ENCODE results near the gene CAMTA1.
"Not testable (repeated sequence)": the region's sequence is repeated elsewhere in the genome, so short reads cannot be mapped to it uniquely, and the experiment has no call there.

Gene CAMTA1

GRCh38 chr1:7109901-7110300, 324.6 kb downstream of the CAMTA1 start:
- DNase-seq (ENCODE audit: low read depth): no peak

DNA sequence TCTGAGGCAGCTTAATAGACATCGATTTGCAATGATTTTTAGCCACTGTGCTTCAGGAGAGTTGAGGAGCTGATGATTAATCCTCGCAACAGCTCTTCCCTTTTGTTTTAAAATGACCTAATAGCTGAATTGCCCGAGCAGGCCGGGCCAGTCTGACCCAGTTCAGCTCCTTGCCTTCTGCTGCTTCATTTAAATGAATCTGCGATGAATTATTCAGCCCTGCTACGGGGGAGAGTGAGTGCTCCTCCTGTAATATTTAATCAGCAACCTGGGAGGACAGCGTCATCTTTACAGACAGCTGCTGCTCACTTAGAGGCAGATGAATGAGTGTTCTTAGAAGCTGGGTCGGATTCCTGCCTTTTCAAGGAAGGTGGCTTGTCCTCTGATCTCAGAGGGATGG, 325.1 kb downstream of the CAMTA1 start:
- no peak for DNase-seq (ENCODE audit: low read depth)

- DNase-seq (ENCODE audit: low read depth): no peak
Observed at GRCh38 chr1:7111853-7112252, 326.6 kb downstream of the CAMTA1 start.

GRCh38 chr1:7113136-7113535, 327.9 kb downstream of the CAMTA1 start:
- DNase-seq (ENCODE audit: low read depth): no peak

DNA sequence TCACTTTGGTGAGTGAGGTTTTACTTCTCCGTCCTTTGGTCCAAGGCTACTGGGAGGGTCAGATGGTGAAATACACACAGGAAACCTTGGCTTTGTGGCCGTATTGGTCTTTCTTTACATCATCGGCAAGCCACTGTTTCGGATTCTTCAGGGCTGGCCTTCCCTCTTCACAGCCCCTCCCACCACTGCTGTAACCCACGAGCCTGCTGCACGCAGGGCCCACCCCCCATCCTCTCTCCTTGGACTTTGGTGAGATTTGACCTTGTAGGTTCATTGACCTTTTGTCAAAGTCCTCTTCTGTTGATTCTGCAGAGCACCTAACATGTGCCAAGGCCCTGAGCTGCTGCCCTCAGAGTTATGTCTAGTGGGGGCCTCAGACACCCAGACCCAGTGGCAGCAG, 328.6 kb downstream of the CAMTA1 start:
- DNase-seq (ENCODE audit: low read depth): no peak

DNA sequence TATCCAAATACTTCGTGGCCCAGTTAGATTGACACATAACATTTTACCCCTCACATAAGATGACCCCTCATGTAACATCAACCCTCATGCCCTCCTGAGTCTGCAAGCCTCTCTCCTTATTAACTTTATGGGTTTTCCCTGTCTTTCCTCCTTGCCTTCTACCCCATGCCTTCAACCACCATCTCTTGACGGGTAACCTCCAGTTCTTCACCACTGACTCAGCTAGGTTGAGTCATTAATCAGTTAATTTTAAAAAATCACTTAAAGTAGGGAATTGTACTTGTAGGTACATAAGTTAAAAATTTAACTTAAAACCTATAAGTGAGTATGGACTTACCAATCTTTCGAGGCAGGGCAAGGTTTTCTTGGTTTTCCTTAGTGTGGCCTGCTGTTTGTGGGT, 330.7 kb downstream of the CAMTA1 start:
- DNase-seq (ENCODE audit: low read depth): no peak

- peak; percentile 83 for DNase-seq (ENCODE audit: low read depth)
Observed at GRCh38 chr1:7117399-7118281, 332.4 kb downstream of the CAMTA1 start.

DNA sequence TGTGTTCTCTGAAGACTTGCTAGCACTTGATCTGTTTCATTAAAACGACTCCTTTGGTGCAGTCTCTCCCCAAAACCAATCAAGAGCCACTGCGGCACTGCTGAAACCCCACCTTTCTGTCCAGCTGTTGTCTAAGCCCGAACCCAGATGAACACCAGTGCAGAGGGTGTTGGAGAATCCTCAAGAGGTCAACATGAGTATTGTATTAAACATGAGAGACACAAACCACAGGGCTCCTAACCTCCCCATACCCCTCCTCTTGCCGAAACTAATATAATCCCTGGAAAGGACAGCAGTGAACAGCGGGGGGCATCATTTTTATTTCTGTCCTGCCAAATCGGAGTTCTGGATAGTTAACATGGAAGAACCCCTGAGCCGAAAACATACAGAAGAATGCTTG, 333.9 kb downstream of the CAMTA1 start:
- DNase-seq (ENCODE audit: low read depth): no peak

DNA sequence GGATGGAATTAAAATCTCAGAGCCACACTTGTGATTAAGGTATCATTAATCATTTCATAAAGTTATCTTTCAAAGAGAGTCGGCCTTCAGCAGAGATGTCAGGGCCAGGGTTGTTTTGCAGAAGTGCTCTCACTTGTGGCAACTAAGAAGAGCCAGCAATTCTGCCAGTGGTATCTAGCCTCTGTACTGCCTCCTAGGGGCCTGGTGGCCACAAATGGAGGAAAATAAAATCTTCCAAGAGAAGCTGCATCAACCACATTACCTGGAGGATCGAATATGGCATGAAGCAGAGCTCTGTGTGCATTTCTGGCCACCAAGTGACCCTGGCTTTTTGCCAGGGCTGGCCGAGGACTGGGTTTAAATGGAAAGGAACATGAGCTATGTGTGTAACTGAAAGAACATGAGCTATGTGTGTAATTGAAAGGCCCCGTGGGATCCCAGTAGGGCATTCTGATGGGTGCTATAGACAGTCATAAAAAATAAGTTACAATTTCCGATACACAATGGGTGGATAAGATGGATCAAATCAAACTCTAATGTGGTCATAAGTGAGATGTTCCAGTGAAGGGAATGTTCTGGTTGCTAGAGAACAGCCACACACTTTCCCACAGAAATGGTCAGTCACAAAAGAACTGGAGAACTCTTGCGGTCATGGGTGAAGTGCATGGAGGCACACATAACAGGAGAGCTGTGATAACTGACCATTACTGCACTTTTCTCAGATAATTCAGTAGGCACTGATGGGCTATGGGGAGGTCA, 335.8 kb downstream of the CAMTA1 start:
- no peak for DNase-seq (ENCODE audit: low read depth)

DNA sequence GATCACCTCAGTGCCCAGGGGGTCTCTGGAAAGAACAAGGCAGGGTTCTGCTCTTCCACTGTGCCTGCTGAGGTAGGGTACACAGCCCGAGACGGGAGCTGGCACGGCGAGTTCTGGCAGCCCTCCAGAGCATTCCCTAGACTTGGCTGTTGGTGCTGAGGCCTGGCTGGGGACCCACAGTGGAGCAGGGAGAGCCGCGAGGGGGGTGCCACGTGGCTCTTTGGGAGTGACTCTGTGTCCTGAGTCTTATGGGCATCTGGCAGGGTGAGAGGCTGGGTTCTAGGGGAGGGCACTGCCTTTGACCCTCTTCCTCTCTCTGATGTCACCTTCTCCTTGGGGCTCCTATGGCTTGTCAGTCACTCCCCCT, 336.4 kb downstream of the CAMTA1 start:
- no peak for DNase-seq (ENCODE audit: low read depth)

- DNase-seq (ENCODE audit: low read depth): no peak
Observed at GRCh38 chr1:7127322-7128075, 342.2 kb downstream of the CAMTA1 start.

DNA sequence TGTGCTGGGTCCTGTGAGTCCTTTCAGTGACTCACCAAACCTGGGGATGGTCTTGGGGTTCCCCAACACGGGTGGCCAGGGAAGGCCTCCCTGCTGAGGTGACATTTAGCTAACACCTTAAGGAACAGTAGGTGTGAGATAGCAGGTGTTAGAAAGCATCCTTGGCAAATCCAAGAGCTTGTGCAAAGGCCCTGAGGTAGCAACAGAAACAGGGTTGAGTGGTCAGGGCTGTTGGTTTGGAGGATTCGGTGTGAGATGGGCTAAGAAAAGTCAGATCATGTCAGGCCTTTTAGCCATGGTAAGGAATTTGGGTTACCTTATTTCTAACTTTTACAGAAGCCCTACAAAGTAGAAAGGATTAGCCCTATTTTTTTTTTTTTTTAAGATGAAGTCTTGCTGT, 343.0 kb downstream of the CAMTA1 start:
- no peak for DNase-seq (ENCODE audit: low read depth)

GRCh38 chr1:7130127-7130526, 344.9 kb downstream of the CAMTA1 start:
- DNase-seq (ENCODE audit: low read depth): no peak

DNA sequence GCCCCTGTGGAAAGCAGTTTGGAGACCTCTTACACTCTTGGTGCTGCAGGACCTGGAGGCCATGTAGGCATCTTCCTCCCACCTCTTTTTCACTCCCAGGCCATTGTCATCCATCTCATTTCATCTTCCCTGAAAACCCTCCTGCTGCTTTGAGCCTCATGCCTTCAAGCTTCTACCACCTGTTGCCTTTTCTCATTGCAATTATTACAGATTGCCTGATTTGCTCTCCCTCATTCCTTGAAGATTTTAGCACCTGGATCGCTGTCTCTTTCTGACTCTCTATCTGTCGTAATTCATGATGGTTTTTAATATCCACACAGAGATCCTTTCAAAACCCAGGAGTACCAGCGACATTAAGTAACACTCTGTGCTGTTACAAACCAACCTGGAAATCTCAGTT, 350.2 kb downstream of the CAMTA1 start:
- no peak for DNase-seq (ENCODE audit: low read depth)

DNA sequence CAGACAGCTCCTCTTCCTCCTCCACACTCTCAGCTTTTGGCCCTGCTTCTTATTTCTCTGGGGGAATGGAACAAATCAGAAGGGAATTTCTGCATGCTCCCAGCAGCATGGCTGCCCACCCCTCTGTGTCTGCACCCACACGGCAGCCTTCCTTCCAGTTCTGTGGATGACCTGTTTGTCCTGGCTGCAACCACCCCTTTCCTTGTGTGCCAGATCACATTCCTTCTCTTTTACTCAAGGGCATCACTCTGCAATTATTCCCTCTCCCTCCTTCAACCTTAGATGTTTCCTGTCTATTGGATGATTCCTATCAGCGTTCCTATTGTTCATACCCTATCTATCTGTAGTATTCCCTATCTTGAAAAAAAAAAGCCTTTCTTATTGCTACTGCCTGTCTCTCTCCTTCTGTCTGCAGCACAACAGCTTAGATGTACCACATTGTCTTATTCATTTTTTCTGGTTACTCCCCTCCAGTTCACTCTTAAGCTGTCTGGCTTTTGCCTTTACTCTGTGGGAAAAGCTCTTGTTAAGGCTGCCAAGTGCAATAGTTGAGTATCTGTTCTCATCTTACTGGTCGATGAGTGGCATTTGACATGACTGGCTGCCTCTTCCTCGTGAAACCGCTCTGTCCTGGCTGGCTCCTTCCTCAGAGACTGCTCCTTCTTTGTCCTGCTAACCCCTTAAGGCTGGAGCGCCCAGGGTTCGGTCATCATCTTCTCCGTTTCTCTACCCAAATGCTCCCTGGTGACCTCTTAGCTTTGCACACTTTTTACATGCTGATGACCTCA, 351.1 kb downstream of the CAMTA1 start:
- DNase-seq (ENCODE audit: low read depth): no peak

- DNase-seq (ENCODE audit: low read depth): no peak
Observed at GRCh38 chr1:7140251-7140650, 355.0 kb downstream of the CAMTA1 start.

GRCh38 chr1:7145947-7146346, 360.7 kb downstream of the CAMTA1 start:
- no peak for DNase-seq (ENCODE audit: low read depth)

DNA sequence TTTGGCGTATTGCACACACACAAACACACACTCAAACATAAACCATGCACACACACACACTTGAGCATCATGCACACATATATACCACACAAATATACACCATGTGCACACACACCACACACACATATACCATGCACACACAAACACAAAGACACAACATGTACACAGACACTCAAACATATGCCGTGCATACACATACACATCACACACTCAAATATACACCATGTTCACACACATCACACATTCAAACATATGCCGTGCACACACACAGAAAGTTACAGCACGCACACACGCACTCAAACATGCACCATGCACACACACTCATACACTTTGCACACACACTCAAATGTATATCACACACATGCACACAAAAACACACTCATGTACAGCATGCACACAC, 361.5 kb downstream of the CAMTA1 start:
- no peak for DNase-seq (ENCODE audit: low read depth)

DNA sequence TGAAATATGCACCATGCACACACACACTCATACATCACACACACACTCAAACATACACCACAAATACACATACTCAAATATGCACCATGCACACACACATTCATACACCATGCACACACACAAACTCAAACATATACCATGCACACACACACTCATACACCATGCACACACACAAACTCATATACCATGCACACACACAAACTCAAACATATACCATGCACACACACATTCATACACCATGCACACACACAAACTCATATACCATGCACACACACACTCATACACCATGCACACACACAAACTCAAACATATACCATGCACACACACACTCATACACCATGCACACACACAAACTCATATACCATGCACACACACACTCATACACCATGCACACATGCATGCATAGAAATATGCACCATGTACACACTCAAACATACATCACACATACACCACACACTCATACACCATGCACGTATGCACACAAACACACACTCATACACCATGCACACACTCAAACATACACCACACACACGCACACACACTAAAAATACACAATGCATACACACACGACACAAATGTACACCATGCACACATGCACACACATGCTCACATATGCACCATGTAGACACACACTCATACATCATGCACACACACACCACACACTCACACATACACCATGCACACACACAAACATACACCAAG, 362.5 kb downstream of the CAMTA1 start:
- not testable (repeated sequence) for DNase-seq (ENCODE audit: low read depth)

- peak; percentile 16 for DNase-seq (ENCODE audit: low read depth)
Observed at GRCh38 chr1:7149080-7149838, 364.0 kb downstream of the CAMTA1 start.
